ENCODE results near the gene TUBGCP5.
"Not testable (repeated sequence)": the region's sequence is repeated elsewhere in the genome, so short reads cannot be mapped to it uniquely, and the experiment has no call there.

TUBGCP5 gene

DNA sequence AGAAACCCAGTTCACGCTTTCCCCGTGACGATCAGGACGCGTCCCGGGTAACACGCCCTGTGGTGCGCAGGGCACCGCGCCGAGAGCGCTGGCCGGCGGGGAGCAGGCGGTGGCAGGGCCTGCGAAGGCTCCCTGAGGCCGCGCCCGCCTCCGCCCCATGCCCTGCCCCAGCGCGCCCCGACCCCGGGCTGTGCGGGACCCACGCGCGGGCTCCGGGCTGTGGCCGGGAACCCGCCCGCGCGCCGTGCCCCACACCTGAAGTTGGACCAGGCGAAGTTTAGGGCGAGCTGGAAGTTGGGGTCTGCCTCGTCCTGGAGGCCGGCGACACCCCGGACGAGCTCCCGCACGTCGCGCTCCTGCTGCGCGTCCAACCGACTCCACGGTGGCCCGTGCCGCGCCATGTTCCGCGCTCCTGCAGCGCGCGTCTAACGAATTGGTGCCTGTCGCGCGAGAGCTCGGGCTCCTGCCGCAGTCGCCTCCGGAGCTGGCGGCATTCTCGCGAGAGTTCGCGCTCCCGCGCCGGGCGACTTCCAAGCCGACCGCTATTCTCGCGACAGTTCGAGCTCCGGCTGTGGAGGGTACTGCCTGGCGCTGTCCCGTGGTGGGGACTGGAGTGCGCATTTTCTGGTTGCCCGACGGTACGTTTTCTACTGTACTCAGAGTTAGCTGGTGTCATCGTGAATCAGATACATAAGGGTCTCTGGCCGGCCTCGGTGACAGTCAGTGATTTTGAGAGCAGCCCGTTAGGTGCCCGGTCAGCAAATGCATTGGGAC, at the start of gene TUBGCP5:
TSS of gene TUBGCP5 (minus strand) at position 427 of the 774 bp plus-strand sequence. CDS start at position 401, 26 bp downstream.
- DNase-seq = peak; percentile 94

DNA sequence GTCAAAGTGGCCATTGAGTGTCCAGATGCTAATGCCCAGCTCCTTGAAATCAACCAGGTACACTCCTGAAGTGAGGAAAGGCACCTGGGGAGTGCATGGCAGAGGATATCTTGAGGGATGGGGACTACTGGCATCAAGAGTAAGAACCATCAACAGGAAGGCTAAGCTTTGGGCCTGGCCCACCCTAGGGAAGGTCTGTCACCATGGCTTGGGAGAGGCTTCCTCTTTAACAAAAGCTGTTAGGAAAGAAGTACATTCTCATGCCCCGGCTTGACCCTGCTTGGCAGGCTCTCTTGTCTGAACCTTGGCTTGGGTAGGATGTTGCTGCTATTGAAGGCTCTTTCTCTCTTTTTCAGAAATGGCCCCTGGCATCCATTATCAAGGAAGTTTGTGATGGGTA, 43.7 kb upstream of the TUBGCP5 start:
- no peak for DNase-seq

DNA sequence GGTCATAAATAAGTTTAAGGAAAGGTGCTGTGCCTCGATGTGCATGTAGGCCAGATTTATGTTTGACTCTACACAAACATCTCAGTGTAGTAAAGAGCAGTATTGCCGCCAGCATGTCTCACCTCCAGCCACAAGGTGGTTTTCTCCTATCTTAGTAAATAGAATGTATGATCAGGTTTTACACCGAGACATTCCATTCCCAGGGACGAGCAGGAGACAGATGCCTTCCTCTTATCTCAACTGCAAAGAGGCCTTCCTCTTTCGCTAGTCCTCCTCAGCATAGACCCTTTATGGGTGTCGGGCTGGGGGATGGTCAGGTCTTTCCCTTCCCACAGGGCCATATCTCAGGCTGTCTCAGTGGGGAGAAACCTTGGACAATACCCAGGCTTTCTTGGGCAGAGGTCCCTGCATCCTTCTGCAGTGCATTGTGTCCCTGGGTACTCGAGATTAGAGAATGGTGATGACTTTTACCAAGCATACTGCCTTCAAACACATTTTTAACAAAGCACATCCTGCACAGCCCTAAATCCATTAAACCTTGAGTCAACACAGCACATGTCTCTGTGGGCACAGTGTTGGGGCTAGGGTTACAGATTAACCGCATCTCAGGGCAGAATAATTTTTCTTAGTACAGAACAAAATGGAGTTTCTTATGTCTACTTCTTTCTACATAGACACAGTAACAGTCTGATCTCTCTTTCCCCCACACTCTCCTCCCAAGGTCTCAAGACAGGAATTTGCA, 42.8 kb upstream of the TUBGCP5 start:
- not testable (repeated sequence) for DNase-seq

DNA sequence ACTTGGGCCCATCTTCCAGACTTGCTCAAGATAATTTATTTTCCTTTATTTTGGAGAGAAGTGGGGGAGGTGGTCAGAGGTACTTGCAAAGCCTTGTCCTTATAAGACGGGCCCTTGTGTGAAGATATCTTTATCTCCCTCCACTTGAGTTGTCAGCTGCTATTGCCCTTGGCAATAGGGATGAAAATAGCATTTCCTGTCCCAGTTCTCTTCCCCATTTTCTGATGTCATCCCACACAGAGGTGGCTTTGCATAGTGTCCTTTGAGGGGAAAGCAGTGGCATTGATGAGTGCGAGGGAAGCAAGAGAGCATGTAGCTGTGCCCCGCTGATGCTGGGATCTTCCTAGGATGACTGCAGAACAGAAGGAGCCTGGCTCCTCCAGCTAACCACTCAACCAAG, 41.9 kb upstream of the TUBGCP5 start:
- DNase-seq = no peak

DNA sequence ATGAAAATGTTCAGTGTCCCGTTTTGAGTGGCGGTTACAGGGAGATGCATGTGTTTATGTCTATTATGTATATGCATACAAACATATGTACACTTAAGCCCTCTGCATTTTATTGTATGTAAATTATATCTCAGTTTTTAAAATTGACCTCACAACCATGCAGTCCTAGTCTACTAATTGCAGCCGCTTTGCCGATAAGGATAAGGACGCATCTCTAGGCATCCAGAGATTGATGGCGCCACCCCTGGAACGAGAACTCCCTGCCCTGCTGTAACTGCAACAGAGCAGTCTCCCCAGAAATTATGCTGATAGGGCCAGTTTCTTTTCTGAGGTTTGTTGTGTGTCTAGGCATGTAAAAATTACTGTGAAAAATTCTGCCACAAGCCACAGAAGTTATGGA, 40.4 kb upstream of the TUBGCP5 start:
- no peak for DNase-seq

DNA sequence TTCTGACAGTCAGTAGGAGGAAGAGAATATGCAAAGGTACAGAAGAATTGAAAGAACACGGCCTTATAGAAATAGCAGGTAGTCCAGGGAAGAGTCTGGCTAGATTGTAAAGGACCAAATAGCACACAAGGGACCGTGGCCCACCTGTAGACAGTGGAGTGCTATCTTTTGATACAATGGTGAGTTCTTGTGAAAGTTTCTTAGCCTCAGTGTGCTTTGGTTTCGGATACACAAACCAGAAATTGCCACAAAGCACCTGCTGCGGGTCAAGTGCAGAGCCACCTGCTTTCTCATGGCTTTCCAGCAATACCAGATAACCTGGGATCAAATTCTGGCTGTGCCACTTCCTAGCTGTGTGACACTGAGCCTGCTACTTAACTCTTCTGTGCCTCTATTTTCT, 36.6 kb upstream of the TUBGCP5 start:
- no peak for DNase-seq

DNA sequence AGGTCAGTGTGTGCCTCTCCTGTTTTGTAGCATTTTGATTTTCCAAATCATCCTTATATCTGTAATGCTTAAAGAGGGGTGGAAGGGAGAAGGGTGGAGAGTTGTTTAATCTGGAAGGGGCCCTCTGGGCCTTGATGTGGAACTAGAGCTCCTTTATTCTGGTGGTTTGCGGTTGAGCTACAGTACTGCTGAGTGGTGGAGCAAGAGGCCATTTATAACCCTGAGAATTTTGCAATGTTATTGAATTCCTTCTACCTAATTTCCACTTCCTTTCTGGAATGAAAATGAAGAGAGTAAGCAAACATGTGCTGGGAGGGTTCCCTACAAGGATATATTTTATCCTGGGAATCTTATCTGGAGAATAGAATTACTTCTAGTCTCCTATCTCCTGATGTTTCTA, 35.3 kb upstream of the TUBGCP5 start:
- no peak for DNase-seq

DNA sequence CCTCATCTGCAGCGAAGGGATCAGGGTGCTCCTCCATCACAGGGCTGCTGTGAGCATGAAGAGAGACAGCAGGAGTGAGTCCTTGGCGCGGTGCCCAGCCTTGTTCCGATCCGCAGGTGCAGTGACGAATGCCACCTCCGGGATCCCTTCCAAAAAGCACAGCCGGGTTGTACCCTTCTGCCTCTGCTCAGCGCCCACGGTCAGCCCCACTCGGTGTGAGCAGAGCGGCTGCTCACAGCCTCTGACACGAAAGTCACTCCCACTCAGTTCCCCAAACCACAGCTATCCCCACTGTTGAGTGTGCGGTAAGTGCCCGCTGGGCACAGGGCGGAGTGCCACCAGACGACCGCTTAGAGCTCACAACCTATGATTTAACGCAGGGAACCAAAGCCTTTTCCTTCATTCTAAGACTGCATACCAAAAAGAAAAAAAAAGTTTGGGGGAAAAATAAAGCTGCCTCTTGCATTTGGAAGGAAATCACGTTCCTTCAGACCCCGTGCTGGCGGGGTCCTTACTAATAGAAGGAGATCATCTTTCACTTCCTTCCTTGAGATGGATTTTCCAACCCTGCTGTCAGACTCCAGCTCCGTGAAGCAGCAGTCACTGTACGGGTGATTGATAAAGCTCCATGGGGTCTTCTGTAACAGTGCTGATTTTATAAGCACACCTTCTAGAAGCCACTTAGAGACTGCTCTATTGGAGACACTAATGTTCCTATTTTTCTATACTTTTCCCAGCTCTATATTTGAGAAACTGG, 34.7 kb upstream of the TUBGCP5 start:
- peak; percentile 87 for DNase-seq

DNA sequence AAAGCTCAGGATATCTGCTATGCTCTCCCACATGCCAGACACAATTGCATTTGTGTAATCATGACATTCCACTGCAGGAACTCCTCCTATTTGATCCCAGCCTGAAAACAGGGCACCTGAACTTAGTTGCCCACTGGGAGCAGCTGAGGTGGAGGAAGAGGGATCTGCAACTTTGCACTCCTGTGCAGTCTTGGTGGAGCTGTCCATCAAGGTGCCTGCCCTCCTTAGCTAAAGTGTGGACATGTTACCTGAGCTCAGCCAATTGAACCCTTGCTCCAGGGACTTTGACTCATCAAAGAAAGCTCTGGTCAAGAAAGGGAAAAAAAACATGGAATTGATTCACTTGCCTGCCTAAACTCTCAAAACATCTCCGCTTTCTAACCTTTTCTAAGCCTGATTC, 33.3 kb upstream of the TUBGCP5 start:
- DNase-seq = no peak

DNA sequence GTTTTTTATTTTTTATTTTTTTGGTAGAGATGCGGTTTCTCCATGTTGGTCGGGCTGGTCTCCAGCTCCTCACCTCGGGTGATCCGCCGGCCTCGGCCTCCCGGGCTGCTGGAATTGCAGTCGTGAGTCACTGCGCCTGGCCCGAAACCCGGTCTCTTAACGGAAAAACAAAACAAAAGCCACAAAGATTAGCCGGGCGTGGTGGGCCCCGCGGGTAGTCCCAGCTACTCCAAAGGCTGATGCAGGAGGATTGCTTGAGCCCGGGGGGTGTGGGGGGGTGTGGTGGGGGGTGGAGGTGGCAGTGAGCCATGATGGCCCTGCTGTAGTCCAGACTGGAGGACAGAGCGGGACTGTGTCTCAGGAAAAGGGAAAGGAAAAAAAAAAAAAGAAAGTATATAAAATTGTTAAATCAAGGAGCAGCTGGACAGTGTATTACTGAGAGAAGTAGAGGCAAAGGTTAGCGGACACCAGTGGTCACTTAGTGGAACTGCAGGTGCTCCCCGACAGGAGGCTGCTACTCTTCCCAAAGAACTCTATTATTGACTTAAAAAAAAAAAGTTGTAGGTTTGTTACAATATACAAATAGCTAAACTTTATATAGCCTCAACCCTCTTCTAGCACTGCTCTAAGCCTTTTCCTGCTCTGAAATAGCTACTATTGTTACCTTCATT, 30.3 kb upstream of the TUBGCP5 start:
- DNase-seq = no peak

DNA sequence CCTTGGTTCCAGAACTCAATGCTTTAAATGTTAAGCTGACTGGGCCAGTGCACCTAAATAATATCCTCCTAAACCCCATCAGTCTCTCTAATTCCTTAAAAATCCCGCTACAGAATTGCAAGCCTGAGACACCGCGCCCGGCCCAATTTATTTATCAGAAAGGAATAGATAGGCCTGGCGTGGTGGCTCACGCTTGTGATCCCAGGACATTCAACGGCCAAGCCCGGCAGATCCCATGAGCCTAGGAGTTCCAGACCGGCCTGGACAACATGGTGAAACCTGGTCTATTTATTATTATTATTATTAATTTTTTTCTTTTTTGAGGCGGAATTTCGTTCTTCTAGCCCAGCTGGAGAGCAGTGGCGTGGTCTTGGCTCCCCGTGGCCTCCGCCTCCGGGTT, 28.0 kb upstream of the TUBGCP5 start:
- DNase-seq = no peak

DNA sequence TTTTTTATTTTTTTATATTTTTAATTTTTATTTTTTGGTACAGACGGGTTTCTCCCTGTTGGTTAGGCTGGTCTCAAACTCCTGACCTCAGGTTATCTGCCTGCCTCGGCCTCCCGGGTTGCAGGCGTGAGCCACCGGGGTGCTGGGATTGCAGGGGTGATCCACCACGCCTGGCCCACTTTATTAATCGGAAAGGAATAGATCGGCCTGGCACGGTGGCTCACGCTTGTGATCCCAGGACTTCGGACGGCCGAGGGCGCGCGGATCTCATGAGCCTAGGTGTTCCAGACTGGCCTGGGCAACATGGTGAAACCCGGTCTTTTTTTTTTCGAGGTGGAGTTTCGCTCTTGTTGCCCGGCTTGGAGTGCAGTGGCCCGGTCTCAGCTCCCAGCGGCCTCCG, 26.5 kb upstream of the TUBGCP5 start:
- no peak for DNase-seq

DNA sequence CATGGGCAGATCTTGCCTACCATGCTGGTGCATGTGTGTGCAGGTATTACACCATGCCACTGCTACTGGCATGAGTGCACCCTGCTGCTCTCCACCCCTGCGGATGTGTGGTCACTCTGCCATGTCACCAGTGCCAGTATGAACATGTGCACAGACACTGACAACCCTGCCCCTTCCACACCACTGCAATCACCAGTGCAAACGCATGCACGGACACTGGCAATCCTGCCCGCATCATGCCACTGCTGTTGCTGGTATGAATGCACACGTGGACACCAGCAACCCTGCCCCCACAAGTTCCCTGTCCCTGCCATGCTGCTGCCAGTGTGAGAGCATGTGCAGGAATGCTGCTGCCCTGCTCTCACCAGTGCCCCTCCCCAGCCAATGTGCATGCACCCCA, 24.8 kb upstream of the TUBGCP5 start:
- DNase-seq = no peak

DNA sequence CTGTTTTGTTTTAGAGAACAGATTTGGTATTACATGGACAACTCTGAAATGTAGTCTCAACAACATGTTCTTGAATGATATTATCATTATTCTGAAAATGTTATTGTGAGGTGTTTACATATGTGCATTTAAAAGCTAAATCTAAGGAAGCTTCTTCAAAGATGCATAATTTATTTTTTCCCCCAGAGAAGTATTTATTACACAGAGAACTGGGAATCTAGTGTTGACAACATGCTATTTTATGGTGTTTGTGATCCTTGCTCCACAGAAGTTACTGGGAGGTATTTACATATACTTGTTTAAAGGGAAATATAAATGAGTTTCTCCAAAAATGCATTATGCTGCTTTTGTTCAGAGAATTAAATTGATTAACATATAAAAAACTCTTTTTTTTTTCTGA, 18.3 kb upstream of the TUBGCP5 start:
- DNase-seq = no peak

DNA sequence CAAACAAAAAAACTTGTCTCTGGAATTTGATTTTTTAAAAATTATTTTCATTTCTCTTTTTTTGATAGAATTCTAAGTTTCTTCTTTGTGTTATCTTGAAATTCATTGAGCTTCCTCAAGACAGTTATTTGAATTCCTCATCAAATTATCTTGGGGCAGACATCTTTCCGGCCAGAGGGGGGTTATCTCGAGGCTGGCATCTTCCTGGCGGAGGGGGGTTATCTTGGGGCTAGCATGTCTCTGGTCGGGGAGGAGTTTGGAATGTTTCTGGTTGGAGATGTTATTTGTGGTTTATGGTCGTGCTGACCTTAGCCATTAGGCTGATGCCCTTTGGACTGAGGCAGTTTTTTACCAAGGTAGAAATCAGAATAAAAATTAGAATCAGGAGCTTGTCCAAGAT, 15.9 kb upstream of the TUBGCP5 start:
- DNase-seq = no peak

DNA sequence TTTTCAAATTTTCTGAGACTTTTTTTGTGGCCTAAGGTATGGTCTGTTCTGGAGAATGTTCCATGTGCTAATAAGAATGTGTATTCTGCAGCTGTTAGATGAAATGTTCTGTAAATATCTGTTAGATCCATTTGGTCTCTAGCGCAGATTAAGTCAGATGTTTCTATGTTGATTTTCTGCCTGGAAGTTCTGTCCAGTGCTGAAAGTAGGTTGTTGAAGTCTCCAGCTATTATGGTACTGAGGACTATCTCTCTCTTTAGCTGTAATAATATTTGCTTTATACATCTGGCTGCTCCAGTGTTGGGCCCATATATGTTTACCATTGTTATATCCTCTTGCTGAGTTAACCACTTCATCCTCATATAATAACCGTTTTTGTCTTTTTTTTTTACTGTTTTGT, 13.2 kb upstream of the TUBGCP5 start:
- no peak for DNase-seq

DNA sequence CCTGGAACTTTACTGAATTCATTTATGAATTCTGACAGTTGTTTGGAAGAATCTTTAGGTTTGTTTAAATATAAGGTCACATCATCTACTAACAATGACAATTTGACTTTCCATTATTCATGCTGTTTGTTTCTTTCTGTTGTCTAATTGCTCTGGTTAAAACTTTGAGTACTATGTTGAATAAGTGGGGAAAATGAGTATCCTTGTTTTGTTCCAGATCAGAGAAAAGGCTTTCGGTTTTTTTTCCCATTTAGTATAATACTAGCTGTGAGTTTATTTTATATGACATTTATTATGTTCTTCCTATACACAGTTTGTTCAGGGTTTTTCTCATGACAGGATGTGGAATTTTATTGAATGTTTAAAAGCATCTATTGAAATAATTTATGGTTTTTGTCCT, 11.3 kb upstream of the TUBGCP5 start:
- DNase-seq = no peak

DNA sequence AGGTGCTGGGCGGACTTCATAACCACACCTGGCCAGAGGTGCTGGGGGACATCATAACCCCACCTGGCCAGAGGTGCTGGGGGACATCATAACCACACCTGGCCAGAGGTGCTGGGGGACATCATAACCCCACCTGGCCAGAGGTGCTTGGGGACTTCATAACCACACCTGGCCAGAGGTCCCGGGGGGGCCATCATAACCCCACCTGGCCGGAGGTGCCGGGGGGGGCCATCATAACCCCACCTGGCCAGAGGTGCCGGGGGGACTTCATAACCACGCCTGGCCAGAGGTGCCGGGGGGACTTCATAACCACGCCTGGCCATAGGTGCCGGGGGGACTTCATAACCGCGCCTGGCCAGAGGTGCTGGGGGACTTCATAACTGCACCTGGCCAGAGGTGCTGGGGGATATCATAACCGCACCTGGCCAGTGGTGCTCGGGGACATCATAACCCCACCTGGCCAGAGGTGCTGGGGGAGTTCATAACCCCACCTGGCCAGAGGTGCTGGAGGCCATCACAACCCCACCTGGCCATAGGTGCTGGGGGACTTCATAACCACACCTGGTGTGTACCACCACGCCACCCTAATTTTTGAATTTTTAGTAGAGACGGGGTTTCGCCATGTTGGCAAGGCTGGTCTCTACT, 10.7 kb upstream of the TUBGCP5 start:
- no peak for DNase-seq

DNA sequence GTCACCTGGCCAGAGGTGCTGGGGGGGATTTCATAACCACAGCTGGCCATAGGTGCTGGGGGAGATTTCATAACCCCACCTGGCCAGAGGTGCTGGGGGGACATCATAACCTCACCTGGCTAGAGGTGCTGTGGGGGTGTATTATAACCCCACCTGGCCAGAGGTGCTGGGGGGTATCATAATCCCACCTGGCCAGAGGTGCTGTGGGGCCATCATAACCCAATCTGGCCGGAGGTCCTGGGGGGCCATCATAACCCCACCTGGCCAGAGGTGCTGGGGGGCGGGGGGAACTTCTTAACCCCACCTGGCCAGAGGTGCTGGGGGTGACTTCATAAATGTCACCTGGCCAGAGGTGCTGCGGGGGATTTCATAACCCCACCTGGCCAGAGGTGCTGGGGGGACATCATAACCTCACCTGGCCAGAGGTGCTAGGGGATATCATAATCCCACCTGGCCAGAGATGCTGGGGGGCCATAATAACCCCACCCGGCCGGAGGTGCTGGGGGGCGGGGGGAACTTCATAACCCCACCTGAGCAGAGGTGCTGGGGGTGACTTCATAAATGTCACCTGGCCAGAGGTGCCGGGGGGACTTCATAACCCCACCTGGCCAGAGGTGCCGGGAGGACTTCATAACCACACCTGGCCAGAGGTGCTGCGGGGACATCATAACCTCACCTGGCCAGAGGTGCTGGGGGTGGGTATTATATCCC, 9.4 kb upstream of the TUBGCP5 start:
- not testable (repeated sequence) for DNase-seq

DNA sequence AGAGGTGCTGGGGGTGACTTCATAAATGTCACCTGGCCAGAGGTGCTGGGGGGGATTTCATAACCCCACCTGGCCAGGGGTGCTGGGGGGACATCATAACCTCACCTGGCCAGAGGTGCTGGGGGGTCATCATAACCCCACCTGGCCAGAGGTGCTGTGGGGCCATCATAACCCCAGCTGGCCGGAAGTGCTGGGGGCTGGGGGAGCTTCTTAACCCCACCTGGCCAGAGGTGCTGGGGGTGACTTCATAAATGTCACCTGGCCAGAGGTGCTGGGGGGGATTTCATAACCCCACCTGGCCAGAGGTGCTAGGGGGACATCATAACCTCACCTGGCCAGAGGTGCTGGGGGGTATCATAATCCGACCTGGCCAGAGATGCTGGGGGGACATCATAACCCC, 4.6 kb upstream of the TUBGCP5 start:
- DNase-seq = not testable (repeated sequence)

DNA sequence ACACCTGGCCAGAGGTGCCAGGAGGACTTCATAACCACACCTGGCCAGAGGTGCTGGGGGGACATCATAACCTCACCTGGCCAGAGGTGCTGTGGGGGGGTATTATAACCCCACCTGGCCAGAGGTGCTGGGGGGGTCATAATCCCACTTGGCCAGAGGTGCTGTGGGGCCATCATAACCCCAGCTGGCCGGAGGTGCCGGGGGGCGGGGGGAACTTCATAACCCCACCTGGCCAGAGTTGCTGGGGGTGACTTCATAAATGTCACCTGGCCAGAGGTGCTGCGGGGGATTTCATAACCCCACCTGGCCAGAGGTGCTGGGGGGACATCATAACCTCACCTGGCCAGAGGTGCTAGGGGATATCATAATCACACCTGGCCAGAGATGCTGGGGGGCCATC, 4.2 kb upstream of the TUBGCP5 start:
- DNase-seq = not testable (repeated sequence)

DNA sequence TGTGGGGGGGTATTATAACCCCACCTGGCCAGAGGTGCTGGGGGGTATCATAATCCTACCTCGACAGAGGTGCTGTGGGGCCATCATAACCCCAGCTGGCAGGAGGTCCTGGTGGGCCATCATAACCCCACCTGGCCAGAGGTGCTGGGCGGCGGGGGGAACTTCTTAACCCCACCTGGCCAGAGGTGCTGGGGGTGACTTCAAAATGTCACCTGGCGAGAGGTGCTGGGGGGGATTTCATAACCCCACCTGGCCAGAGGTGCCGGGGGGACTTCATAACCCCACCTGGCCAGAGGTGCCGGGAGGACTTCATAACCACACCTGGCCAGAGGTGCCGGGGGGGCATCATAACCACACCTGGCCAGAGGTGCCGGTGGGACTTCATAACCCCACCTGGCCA, 2.4 kb upstream of the TUBGCP5 start:
- DNase-seq = not testable (repeated sequence)
